ENCODE measurements around the gene WASF2.

Gene WASF2

GRCh38 chr1:27522432-27523336 is 32.7 kb upstream of the WASF2 start:
- TF ChIP-seq CTCF (IDR thresholded peaks at IDR 0.05) = no peak
- Histone ChIP-seq H3K9me3 (no peaks in the 10 kb centered on the region), H3K4me3 (ENCODE audit: low read depth in 1 of 2, low read length in 1 of 2) (no peak overlapping the region), H3K27ac (no peak overlapping the region), H3K4me1 (ENCODE audit: control insufficient read depth in 1 of 2, insufficient read depth in 1 of 2, low read depth in 1 of 2, low read length in 1 of 2) (peaks cover 28 to 29% of the 10 kb centered on the region in 2 experiments), H3K27me3 (peaks cover 29% of the 10 kb centered on the region), H3K36me3 (no peaks in the 10 kb centered on the region)

GRCh38 chr1:27521861-27522431 is 32.0 kb upstream of the WASF2 start:
- no peak for TF ChIP-seq CTCF (IDR thresholded peaks at IDR 0.05)
- Histone ChIP-seq H3K27me3 (peaks cover 22% of the 10 kb centered on the region), H3K27ac (no peak overlapping the region), H3K4me1 (ENCODE audit: control insufficient read depth in 1 of 2, insufficient read depth in 1 of 2, low read depth in 1 of 2, low read length in 1 of 2) (peaks cover 21 to 22% of the 10 kb centered on the region in 2 experiments), H3K4me3 (ENCODE audit: low read depth in 1 of 2, low read length in 1 of 2) (no peak overlapping the region), H3K9me3 (no peaks in the 10 kb centered on the region), H3K36me3 (no peaks in the 10 kb centered on the region)

GRCh38 chr1:27521336-27521831 is 31.4 kb upstream of the WASF2 start:
- Histone ChIP-seq H3K27ac (no peak overlapping the region), H3K36me3 (no peaks in the 10 kb centered on the region), H3K9me3 (no peaks in the 10 kb centered on the region), H3K4me1 (ENCODE audit: control insufficient read depth in 1 of 2, insufficient read depth in 1 of 2, low read depth in 1 of 2, low read length in 1 of 2) (peaks cover 15 to 16% of the 10 kb centered on the region in 2 experiments), H3K4me3 (ENCODE audit: low read depth in 1 of 2, low read length in 1 of 2) (no peak overlapping the region), H3K27me3 (peaks cover 22% of the 10 kb centered on the region)
- TF ChIP-seq CTCF (IDR thresholded peaks at IDR 0.05) = no peak

GRCh38 chr1:27520651-27521050 is 30.7 kb upstream of the WASF2 start:
- no peak overlapping the region for H3K4me3 ChIP-seq (ENCODE audit: low read depth in 1 of 2, low read length in 1 of 2)
- peaks cover 8 to 9% of the 10 kb centered on the region in 2 experiments for H3K4me1 ChIP-seq (ENCODE audit: control insufficient read depth in 1 of 2, insufficient read depth in 1 of 2, low read depth in 1 of 2, low read length in 1 of 2)
- H3K9me3 ChIP-seq = no peaks in the 10 kb centered on the region
- no peak for TF ChIP-seq CTCF (IDR thresholded peaks at IDR 0.05)
- H3K27ac ChIP-seq = no peak overlapping the region
- no peaks in the 10 kb centered on the region for H3K36me3 ChIP-seq
- H3K27me3 ChIP-seq = peaks cover 22% of the 10 kb centered on the region

GRCh38 chr1:27519331-27520258 is 29.6 kb upstream of the WASF2 start:
- TF ChIP-seq CTCF (IDR thresholded peaks at IDR 0.05) = no peak
- Histone ChIP-seq H3K27ac (no peak overlapping the region), H3K9me3 (no peaks in the 10 kb centered on the region), H3K27me3 (peaks cover 22% of the 10 kb centered on the region), H3K4me1 (ENCODE audit: control insufficient read depth in 1 of 2, insufficient read depth in 1 of 2, low read depth in 1 of 2, low read length in 1 of 2) (no peaks in the 10 kb centered on the region), H3K36me3 (no peaks in the 10 kb centered on the region), H3K4me3 (ENCODE audit: low read depth in 1 of 2, low read length in 1 of 2) (no peak overlapping the region)
